ENCODE measurements around the gene NEK6. TPM values are rescaled to one million over a fixed set of nuclear protein-coding genes. Genes with fewer than 3 reads are reported as not detected.

NEK6 gene
- total RNA-seq, 3 donors from 2014 or later (not counting 1 experiment from before 2014, with no cell fraction given), result 25.0 to 34.9 (median 33.0) TPM

GRCh38 chr9:124260769-124261603 is 3.2 kb downstream of the NEK6 start:
- Histone ChIP-seq H3K27me3 (ENCODE audit: control insufficient read depth, insufficient read depth, low read length) (no peaks in the 10 kb centered on the region), H3K36me3 (ENCODE audit: control insufficient read depth, insufficient read depth, low read length) (peaks cover 7% of the 10 kb centered on the region), H3K9me3 (ENCODE audit: control insufficient read depth, insufficient read depth, low read length) (no peaks in the 10 kb centered on the region), H3K4me3 (ENCODE audit: low read length) (no peak overlapping the region), H3K4me1 (ENCODE audit: control insufficient read depth, insufficient read depth, low read length) (peaks cover 80% of the 10 kb centered on the region), H3K27ac (ENCODE audit: low read length) (peak overlapping the region; percentile 21)
- 45% methylated on average over 15 of the region's 15 CpGs for WGBS (ENCODE audit: insufficient coverage)
- H3K27me3 Mint-ChIP-seq (ENCODE audit: low read depth in 2 of 2), result no peaks in the 10 kb centered on the region
- H3K9me3 Mint-ChIP-seq, result no peaks in the 10 kb centered on the region
- H3K36me3 Mint-ChIP-seq, result no peaks in the 10 kb centered on the region
- H3K4me1 Mint-ChIP-seq, result peaks cover 56 to 81% of the 10 kb centered on the region in 2 donors
- H3K27ac Mint-ChIP-seq, result peak overlapping the region; percentile 44 to 75
- TF ChIP-seq CTCF (IDR thresholded peaks at IDR 0.05), result no peak
- intact Hi-C loops (cut with micrococcal nuclease), result no loop called here
- DNase-seq (no peak), ATAC-seq (peak in 1 of 3 donors; percentile 35)
- peak overlapping the region; percentile 61 for H3K4me3 Mint-ChIP-seq

GRCh38 chr9:124261736-124262648 is 4.2 kb downstream of the NEK6 start:
- Mint-ChIP-seq H3K36me3 (no peaks in the 10 kb centered on the region), H3K27me3 (ENCODE audit: low read depth in 2 of 2) (no peaks in the 10 kb centered on the region), H3K27ac (peak overlapping the region; percentile 44 to 75), H3K9me3 (no peaks in the 10 kb centered on the region), H3K4me1 (peaks cover 66 to 85% of the 10 kb centered on the region in 2 donors), H3K4me3 (peak overlapping the region; percentile 61)
- no peaks in the 10 kb centered on the region for H3K9me3 ChIP-seq (ENCODE audit: control insufficient read depth, insufficient read depth, low read length)
- H3K36me3 ChIP-seq (ENCODE audit: control insufficient read depth, insufficient read depth, low read length), result peaks cover 7% of the 10 kb centered on the region
- DNase-seq, result no peak
- WGBS (ENCODE audit: insufficient coverage), result 82% methylated on average over 9 of the region's 13 CpGs
- no peak for ATAC-seq
- H3K4me1 ChIP-seq (ENCODE audit: control insufficient read depth, insufficient read depth, low read length), result peaks cover 90% of the 10 kb centered on the region
- no peak for TF ChIP-seq CTCF (IDR thresholded peaks at IDR 0.05)
- no peaks in the 10 kb centered on the region for H3K27me3 ChIP-seq (ENCODE audit: control insufficient read depth, insufficient read depth, low read length)
- H3K4me3 ChIP-seq (ENCODE audit: low read length), result no peak overlapping the region
- H3K27ac ChIP-seq (ENCODE audit: low read length), result no peak overlapping the region
- intact Hi-C loops (cut with micrococcal nuclease), result no loop called here

- 93% methylated on average over 5 of the region's 5 CpGs for WGBS (ENCODE audit: insufficient coverage)
- no peaks in the 10 kb centered on the region for H3K9me3 Mint-ChIP-seq
- H3K4me3 ChIP-seq (ENCODE audit: low read length), result no peak overlapping the region
- no peaks in the 10 kb centered on the region for H3K36me3 Mint-ChIP-seq
- peaks cover 90% of the 10 kb centered on the region for H3K4me1 ChIP-seq (ENCODE audit: control insufficient read depth, insufficient read depth, low read length)
- intact Hi-C loops (cut with micrococcal nuclease), result no loop called here
- H3K36me3 ChIP-seq (ENCODE audit: control insufficient read depth, insufficient read depth, low read length), result peaks cover 7% of the 10 kb centered on the region
- no peak overlapping the region for H3K4me3 Mint-ChIP-seq
- H3K4me1 Mint-ChIP-seq, result peaks cover 69 to 85% of the 10 kb centered on the region in 2 donors
- H3K27ac ChIP-seq (ENCODE audit: low read length), result no peak overlapping the region
- DNase-seq (no peak), ATAC-seq (no peak)
- H3K27me3 Mint-ChIP-seq (ENCODE audit: low read depth in 2 of 2), result no peaks in the 10 kb centered on the region
- H3K27ac Mint-ChIP-seq, result peak overlapping the region; percentile 44 to 75
- no peak for TF ChIP-seq CTCF (IDR thresholded peaks at IDR 0.05)
- H3K9me3 ChIP-seq (ENCODE audit: control insufficient read depth, insufficient read depth, low read length), result no peaks in the 10 kb centered on the region
- no peaks in the 10 kb centered on the region for H3K27me3 ChIP-seq (ENCODE audit: control insufficient read depth, insufficient read depth, low read length)
Measured at GRCh38 chr9:124262649-124262972, 4.9 kb downstream of the NEK6 start.
